Measurements from ENCODE around the gene CSTF2T.
A peak's percentile ranks its signal among the peaks of the same experiment; 100 is the strongest.

The CSTF2T gene, protein sequence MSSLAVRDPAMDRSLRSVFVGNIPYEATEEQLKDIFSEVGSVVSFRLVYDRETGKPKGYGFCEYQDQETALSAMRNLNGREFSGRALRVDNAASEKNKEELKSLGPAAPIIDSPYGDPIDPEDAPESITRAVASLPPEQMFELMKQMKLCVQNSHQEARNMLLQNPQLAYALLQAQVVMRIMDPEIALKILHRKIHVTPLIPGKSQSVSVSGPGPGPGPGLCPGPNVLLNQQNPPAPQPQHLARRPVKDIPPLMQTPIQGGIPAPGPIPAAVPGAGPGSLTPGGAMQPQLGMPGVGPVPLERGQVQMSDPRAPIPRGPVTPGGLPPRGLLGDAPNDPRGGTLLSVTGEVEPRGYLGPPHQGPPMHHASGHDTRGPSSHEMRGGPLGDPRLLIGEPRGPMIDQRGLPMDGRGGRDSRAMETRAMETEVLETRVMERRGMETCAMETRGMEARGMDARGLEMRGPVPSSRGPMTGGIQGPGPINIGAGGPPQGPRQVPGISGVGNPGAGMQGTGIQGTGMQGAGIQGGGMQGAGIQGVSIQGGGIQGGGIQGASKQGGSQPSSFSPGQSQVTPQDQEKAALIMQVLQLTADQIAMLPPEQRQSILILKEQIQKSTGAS

DNA sequence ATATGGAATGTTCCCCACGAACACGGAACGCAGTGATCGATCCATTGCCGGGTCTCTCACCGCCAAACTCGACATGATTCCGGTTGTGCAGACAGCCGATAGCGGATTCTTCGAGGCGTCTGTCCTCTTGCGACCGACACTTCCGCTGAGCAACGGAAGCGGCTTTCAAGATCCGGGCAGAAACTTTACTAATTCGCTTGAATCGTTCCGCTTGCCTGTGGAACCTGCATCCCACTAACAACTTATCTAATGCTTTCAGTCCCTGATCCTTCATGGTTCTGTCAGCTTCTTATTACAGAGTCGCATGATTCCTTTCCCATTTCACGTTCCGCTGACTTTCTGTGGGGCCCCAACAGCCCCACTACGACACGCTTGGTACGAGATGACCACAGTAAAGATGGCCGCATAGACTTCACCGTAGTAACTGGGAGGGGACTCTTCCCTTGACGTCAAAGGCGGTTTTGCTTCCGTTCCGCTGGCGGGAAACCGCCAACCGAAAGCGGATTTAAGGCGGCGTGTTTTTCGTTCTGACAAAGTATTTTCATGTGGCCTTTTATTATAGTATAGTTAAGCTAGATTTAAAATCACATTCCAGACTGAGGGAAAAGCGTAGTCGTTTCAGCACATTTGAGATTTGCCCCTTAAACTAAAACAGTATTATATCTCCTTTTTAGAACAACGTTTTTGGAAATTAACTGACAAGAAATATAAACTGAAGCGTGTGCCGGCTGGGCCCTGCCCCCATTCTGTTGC, at the start of gene CSTF2T:
CSTF2T (minus strand) TSS at position 121 of the 753 bp plus-strand sequence; CDS start at position 75, 46 bp downstream.
- peak; percentile 95 to 97 (median 96) for DNase-seq

DNA sequence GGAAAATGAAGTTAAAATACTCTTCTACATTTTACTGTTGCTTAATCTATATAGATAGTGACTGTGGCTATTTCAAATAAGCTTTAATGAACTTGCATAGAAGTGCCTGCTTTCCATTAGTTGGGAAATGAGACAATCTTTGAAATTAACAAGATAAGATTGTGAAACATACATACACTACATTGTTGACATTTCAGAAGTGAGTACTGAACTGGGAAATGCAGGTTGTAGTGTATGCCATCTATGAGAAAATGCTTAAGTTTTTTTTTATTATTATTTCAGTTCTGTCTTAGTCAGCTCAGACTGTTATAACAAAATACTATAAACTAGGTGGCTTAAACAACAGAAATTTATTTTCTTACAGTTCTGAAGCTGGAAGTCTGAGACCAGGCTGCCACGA, 49.6 kb upstream of the CSTF2T start:
- no peak for DNase-seq

DNA sequence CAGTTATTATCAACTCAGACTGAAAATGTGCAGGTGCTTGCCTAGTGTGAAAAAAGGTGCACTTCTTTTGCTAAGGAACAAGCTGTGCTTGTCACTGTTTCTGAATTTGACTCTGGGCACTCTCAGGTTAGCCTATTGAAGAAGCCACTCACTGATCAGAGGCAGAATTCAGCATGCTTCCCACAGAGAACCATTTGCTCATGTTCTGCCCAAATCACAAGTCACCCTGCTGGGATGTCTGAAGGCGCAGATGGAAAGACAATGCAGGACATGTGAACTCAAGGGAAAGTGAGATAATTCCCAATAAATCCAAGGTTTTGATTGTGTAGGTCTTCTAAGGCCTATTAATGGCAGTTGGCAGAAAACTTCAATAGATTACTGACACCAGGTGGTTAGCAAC, 47.8 kb upstream of the CSTF2T start:
- no peak for DNase-seq

DNA sequence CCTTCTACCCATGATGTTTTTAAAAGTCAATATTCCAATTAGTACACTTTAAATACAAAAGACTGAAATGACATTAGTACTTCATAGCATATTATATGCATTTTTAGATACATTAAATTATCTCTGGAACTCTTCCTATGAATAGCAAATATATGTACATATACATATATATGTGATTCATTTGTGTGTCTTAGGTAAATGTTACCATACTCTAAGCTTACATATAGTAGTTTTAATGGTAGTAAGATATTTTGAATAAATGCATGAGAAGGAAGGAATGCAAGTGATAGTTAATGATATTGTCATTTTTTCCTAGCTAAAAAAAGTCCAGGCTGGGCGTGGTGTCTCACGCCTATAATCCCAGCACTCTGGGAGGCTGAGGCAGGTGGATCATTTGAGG, 46.0 kb upstream of the CSTF2T start:
- DNase-seq: no peak

DNA sequence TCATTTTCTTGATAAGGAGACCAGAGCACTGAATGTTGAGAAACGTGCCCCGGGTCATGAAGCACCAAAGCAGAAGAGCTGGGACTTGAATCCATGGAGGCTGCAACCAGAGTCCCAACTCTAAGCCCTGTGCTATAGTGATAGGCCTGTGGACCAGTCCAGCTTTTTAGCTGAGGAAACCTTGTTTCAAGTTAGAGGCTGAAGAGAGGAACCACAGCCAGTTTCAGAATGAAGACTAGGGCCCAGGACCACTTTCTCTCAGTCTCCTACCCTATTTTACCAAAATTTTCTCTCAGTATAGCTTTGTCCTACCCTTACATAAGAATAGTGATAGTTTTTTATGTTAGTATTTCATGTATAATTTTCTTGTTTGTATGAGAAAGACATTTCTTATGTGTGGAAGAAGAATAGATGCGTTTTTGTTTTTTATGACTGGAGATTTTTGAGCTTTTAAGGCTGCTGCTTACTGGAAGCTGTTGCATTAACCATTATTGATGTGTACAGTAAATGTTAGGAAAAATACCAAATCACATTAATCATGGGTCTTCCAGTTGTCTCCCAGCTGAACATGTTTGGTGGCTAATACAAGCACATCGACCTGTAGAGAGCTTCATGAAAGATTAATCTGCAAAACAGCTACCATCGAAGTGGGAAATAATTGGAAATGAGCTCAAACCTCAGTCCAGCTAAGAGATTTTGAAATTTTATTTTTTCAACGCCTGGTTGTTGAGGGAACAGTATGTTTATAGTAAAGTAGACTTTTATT, 45.0 kb upstream of the CSTF2T start:
- DNase-seq: no peak

DNA sequence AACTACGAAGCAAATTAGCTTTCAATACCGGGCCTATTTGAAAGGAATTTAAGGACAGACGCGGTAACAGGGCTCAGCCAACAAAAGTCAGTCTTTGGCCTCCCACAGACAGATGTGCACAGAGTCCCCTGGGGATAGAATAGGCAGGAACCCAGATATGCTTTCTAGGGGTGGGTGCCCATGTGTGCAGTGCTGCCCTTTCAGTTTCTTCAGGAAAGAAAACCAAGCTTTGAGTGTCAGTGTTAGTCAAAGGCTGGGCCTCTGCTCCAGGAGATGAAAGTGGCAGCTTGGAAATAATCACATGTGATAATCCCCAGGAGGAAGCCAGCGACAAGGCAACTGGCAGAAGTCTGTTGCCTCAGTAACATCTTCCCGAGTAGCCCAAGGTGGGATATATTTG, 43.8 kb upstream of the CSTF2T start:
- no peak for DNase-seq

DNA sequence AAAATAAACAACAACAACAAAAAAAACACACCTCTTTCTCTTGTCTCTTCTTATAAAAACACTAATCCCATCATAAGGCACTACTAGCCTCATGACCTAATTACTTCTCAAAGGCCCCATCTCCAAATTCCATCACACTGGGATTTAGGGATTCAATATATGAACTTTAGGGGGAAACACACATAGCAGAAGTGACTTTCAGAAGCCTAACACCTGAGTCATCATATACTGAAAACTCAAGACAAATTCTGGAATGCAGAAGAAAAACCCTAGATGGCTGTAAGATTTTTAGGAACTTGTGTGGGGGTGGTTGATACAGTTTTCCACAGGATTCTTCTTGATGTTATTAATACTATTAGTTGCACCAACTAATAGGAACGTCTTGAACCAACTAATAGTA, 33.7 kb upstream of the CSTF2T start:
- no peak for DNase-seq

DNA sequence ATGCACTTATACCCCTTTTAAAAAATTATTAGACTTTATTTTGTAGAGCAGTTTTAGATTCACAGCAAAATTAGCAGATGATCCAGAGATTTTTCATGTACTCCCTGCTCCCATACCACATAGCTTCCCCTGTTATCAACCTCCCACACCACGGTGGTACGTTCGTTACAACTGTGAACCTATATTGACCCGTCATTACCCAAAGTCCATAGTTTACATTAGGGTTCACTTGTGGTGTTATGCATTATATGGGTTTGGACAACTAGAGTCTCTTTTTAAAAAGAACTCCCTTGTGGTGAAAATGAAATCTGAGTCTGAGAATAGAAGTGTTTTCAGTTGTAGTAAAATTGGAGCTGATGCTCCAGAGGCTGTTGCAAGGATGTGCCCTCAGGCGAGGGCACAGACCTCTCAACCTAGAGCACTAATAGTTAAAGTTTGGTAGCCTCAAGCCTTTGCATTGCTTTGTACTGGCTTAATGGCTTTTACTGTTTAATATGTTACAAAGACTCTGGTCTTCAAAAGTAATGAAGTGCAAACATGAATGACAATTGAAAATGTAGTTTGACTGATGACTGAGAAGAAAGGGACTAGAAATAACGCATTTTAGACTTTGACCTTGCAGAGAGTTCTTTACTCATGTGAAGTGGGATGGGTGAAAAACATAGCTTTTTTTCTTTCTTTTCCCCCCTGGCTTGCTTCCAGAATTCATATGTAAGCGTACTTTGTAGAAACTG, 30.6 kb upstream of the CSTF2T start:
- no peak for DNase-seq

DNA sequence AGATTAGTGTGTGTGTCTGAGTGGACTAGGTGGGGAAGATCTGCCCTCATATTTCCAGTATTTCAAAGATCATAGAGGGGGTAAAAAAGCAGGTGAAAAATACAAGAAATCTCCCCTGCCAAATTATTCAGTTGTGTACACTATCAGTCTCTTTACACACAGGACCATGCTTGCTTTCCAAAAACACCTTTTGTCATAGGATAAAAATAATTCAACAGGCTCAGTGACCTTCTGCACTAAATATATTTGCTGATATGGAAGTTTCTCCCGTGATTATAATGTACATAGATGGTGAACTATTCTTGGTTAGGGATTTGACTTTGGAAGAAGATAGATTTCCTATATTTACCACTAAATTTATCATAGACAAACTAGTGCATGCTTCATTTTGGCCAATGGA, 24.6 kb upstream of the CSTF2T start:
- no peak for DNase-seq

DNA sequence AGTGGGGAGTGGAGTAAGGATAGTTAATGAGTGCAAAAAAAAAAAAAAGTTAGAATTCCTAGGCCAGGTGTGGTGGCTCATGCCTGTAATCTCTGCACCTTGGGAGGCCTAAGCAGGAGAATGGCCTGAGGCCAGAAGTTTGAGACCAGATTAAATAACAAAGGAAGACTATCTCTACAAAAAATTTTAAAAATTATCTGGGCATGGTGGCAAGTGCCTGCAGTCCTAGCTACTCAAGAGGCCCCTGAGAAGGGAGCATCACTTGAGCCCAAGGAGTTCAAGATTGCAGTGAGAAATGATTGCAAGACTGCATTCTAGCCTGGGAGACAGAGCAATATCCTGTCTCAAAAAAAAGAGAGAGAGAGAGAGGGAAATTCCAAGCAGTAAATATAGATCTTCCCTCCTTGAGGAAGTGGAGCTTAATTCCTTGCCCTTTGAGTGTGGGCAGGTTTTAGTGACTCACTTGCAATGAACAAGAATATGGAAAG, 19.5 kb upstream of the CSTF2T start:
- DNase-seq: peak; percentile 41 to 58 (median 45)

DNA sequence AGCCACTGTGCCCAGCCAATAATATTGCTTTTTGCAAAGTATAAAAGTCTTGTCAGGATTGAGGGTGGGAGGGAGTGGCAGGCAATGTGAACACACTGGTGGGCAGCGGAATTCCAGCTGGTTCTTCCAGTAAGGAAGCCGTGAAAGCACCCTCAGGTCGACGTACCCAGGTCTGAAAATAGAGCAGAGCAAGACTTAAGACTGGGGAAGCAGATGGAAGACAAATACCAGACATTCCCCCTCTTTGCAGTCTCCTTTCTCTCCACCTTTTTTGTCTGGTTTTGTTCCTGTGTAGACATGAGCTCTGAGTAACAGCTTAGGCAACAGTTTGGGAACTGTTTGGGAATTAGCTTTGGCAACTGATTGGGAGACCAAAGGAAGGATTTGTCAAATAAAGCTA, 17.6 kb upstream of the CSTF2T start:
- DNase-seq: no peak

DNA sequence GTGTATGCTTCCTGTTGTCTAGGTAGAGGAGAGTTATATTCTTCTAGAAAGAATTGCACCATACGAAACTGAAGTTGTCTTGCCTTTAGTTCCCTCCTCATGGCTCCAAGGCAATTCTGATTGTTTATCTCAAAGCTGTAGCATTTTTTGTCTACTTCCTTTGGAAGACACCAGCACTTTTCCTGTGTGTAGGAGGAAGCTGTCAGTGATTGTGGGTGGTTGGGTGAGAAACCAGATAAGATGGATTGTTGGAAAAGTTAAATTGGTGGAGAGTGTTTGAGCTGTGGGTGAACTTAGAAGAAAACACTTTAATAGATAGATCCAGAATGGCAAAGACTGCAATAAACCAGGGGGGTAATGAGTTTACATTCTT, 12.1 kb upstream of the CSTF2T start:
- no peak for DNase-seq

DNA sequence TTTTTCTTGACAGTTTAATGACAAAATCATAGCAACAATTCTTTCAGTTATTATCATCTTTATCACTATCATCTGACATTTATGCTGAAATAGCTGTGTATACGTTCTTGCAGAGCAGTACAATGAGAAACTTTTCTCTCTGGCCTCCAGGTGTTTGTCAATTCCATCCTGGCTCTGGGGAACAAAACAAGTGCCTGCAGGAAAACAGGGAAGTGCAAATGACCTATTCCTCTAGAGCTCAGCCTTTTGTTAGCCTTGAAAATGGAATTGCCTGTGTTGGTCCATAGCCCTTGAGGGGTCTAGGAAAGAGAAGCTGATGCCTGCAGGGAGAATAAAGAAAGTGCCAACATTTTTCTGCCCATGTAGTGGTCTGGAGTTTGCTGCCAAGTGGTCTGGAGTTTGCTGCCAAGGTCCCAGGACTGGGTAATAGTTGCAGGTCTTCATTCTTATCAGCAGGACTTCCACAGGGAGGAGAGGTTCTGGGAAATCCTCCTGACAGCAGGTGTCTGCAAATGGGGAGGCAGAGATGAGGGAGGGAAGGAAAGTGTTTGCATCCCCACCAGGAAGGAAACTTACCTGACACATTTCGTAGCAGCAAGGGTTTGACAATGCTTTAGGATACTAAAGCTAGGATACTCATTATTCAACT, 10.1 kb upstream of the CSTF2T start:
- no peak for DNase-seq

DNA sequence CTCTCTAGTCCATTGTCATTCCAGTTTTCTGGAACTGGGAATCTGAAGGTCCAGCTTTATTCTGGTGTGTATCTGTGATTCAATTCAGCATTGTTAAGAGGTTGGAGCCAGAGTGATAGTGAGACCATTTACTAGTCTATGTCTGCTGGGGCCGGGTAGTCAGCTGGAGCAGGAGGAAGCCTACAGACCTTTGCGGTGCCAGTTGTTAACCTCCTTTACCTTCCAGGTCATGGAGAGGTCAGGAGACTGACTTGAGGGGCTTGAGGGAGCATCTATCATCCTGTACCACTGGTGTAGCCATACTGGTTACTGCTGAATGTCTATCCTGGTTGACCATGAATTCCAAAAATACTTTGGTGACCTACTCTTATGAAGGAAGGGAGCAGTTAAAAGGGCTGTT, 9.2 kb upstream of the CSTF2T start:
- DNase-seq: no peak

DNA sequence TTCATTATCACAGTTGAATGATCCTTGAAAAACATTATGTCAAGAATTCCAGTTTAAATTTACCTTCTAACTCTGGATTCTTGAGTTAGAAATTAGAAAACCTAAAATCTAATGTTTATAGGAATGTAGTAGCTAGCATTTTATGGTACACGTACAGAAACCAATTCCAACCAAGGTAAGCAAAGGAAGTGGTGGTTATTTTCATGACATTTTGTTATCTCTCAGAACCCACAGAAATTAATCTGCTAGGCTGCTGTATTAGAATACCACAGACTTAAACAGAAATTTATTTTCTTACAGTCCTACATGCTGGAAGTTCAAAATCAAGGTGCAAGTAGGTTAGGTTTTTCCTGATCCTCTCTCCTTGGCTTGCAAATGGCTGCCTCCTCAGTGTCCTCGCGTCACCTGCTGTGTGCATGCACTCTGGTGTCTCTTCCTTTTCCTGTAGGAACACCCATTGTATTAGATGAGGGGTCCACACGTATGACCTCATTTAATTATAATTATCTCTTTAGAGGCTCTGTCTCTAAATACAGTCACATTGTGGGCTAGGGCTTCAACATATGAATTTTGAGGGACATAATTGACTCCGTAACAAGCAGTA, 8.5 kb upstream of the CSTF2T start:
- no peak for DNase-seq

DNA sequence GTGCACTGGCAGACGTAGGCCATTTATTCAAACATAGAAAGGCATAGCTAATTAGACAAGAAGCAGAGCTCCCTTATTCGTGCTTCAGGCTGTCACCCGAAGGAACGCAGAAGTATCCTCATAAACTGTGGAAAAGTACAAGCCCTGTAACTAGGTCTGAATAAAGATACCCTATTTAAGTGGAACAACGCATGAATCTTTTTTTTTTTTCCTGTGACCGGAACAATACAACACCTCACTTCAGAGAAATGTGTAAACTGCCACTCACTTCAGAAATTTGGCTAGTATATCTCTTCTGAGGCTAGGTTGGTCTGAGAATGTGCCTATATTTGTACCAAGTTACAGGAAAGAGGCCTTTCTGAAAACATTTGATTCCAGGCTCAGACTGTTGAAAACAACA, 8.0 kb upstream of the CSTF2T start:
- no peak for DNase-seq

DNA sequence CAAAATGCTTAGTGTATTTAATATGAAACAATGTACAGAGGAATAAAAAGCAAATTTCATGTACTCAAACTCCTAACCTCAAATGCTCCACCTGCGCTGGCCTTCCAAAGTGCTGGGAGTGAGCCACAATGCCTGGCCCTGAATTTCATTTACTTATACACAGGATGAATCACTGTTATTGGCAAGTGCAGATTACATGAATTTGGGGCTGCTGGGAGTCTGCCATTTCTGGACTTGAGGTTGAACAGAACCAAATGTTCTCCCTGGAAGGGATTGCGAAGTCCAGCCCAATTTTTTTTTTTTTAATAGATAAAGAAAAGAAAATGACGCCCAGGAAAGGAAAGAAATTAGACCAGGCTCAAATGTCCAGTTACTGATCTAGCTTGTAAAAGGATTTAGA, 6.8 kb upstream of the CSTF2T start:
- no peak for DNase-seq

DNA sequence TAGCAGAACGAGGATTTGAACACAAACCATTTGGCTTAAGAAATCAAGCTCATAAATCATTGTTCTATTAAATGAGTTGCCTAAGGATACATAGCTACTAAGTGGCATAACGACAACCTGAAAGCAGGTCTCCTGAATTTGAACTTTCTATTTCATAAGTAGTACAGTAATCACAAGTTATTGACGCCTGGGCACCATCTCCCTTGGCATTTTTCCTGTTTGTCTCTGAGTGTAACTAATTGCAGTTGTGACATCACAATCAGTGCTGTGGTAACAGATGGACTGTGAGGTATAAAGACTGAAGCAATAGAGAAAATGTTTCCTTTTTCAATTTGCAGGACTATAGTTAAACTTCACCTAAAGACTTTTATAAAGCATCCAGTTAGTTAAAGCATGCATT, 6.4 kb upstream of the CSTF2T start:
- no peak for DNase-seq

DNA sequence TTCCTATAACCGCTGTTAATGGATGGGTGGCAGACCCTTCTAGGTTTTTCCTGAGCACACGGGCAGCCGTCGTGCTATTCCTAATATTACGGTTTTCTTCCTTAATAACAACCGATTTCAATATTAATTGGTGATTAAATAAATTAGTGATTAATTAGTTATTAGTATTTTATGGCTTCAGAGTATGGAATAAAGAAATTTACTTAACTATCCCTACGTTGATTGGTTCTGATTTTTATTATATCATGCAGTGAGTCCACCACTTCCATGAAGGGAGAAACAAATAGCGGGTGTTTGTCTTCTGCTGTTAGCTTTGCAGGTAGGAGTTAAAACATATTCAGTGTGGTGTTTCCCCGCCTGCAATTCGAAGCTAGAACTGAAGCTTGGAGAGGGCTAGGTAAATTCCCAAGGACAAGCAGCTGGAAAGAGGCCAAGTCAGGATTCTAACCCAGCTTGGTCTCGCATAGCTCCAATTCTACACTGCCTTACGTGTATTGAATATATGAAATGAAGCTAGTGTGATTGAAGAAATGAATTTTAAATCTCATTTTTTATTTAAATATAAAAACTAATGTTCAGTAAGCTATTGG, 928 bp upstream of the CSTF2T start:
- peak in 2 of 3 donors; percentile 6 to 9 for DNase-seq

DNA sequence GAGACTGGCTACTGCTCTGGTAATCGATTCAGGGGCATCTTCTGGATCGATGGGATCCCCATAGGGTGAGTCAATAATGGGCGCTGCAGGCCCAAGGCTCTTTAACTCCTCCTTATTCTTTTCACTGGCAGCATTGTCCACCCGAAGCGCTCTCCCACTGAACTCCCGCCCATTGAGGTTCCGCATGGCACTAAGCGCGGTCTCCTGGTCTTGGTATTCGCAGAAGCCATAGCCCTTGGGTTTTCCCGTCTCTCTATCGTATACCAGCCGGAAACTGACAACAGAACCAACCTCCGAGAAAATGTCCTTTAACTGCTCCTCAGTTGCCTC, 285 bp downstream of the CSTF2T start:
- DNase-seq: peak in 2 of 3 donors; percentile 74 to 76

DNA sequence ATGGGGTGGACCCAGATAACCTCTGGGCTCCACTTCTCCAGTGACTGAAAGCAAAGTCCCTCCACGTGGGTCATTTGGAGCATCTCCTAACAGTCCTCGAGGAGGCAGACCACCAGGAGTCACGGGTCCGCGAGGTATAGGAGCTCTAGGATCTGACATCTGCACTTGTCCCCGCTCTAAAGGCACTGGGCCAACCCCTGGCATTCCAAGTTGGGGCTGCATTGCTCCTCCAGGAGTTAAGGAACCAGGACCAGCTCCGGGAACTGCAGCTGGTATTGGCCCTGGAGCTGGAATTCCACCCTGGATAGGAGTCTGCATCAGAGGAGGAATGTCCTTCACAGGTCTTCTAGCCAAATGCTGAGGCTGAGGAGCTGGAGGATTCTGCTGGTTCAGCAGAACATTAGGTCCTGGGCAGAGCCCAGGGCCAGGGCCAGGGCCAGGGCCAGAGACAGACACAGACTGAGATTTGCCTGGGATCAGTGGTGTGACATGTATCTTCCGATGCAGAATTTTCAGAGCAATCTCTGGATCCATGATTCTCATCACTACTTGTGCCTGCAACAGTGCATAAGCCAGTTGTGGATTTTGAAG, 827 bp downstream of the CSTF2T start:
- no peak for DNase-seq

Data from suppressor macrophage treated with lipopolysaccharide for 1 hour (primary cell).